Activated T-cell treated with anti-CD3 and anti-CD28 coated beads, Interleukin-2, amount 50 U/mL, for 4 hours (primary cell): ENCODE data around the gene ARPC5. TPM values are rescaled to one million over a fixed set of nuclear protein-coding genes. Genes with fewer than 3 reads are reported as not detected.
A peak's percentile ranks its signal among the peaks of the same experiment; 100 is the strongest.

ENCODE experiments used
- ATAC-seq, 2 donors: fragments of 200-7000 bp; cut with Tn5 transposase; one replicate each; pipeline ENCODE4 v1.10.0; 2021
- DNase-seq: peaks from one replicate; pipeline ENCODE4 v3.0.0-alpha.2; 2020
- H3K27me3 Mint-ChIP-seq: one replicate; pipeline ENCODE4 v1.8.0; 2021; ENCODE audit warnings: low read depth, mixed read lengths
- H3K36me3 Mint-ChIP-seq: one replicate; pipeline ENCODE4 v1.8.0; 2022; ENCODE audit warnings: mixed read lengths; ENCODE audit not compliant: insufficient read depth
- H3K4me1 Mint-ChIP-seq: one replicate; pipeline ENCODE4 v1.8.0; 2021; ENCODE audit warnings: low read depth, mixed read lengths
- H3K4me3 Mint-ChIP-seq: one replicate; pipeline ENCODE4 v1.8.0; 2021; ENCODE audit warnings: mild to moderate bottlenecking, moderate library complexity, mixed read lengths
- H3K9me3 Mint-ChIP-seq: one replicate; pipeline ENCODE4 v1.8.0; 2021; ENCODE audit warnings: mixed read lengths
- total RNA-seq, 3 donors: library from RNA; stranded (reverse); gene quantifications; one replicate each; pipeline ENCODE4 v1.2.1, GENCODE V29; 2021

Gene ARPC5
- total RNA-seq, 3 donors from 2014 or later: 98.1 to 107 (median 100) TPM

DNA sequence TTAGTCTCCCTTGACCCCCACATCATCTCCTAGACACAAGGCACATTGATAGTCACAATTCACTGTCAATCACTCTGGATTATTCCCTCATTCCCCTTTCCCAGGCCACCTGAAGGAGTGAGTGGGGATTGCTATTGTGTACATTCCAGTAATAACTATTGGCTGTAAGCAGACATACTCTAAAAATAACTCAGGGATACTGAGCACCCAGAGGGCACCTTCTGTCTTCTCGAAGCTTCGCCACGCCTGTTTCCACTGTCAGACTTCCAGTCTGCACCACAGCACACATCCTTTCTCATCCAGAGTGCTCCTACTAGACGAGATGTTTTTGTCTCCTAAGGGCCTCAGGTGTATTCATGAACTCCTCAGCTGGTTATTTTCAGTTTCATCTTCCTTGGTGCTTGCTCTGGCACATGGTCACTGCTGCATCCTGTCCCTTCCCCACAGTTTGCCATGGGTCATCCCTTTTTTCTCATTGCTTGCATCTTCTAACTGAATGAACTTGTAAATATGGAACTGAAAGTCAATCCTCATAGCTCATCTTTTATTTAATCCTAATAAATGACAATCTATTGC lies 18.4 kb upstream of the ARPC5 start:
- H3K4me1 Mint-ChIP-seq: peaks cover 34% of the 10 kb centered on the region
- no peak overlapping the region for H3K4me3 Mint-ChIP-seq
- ATAC-seq (no peak), DNase-seq (no peak)
- no peaks in the 10 kb centered on the region for H3K36me3 Mint-ChIP-seq
- H3K27me3 Mint-ChIP-seq: no peaks in the 10 kb centered on the region
- H3K9me3 Mint-ChIP-seq: no peaks in the 10 kb centered on the region

DNA sequence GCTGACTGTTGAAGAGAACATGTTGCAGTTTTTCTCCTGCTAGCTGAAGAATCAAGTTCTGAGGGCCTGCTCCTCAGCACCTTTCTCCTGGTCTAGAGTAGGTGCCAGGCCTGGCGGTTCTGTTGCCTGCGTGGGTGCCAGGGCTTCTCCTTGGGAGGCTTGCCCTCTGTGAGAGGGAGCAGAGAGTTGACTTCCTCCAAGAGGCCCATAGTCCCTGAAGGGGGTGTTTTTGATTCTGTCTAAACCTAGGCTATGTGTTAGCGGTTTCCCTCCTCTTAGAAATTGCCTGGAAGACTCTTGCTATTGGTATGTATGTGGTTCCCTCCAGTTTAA lies 17.8 kb upstream of the ARPC5 start:
- H3K4me1 Mint-ChIP-seq: peaks cover 34% of the 10 kb centered on the region
- no peak for DNase-seq
- no peak overlapping the region for H3K4me3 Mint-ChIP-seq
- no peaks in the 10 kb centered on the region for H3K36me3 Mint-ChIP-seq
- no peaks in the 10 kb centered on the region for H3K27me3 Mint-ChIP-seq
- no peak for ATAC-seq
- H3K9me3 Mint-ChIP-seq: no peaks in the 10 kb centered on the region

DNA sequence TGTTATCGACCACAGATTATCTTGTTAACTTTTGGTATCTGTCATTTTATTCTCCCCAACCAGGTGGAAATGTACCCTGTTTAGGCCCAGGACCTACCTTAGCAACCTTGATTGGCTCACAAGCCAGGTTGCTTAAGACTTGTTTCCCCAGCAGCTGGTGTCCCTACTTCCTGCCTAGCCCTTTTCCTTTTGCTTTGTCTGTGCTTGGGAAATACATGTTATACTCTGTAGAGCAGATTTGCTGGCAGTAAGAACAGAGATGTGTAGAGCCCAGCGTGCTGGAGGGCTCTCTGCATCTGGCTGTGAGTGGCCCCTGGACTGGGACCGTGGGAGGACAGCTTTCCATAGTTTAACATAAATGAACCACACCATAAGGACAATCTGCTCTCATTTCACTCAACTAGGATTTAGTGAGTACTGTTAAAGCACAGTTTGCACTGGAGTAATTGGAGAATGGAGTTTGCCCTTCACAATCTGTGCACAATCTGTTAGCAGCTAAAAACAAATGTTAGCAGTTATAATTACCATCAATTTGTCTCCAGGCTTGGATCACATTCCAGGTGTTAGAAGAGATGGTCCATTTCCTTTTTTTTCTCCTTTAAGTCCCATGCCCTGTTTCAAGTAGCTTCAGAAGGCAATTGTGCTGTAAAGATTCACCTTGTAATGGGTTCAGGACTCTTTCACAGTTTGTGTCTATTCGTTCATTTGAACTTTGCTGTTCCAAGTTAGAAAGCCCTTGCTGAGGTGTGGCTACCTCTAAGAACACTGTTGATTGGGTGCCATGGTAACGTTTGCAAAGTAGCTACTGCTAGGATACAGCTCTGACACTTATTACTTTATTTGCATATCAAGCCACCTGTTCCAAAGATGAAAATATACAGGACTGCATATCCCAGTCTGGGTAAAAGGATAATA lies 17.2 kb upstream of the ARPC5 start, which contains the start of gene APOBEC4:
Gene APOBEC4, minus strand, starts transcription at position 770 of the 915 bp plus-strand sequence. CDS start 4,535 bp downstream, outside the sequence.
- no peaks in the 10 kb centered on the region for H3K27me3 Mint-ChIP-seq
- peaks cover 34% of the 10 kb centered on the region for H3K4me1 Mint-ChIP-seq

DNA sequence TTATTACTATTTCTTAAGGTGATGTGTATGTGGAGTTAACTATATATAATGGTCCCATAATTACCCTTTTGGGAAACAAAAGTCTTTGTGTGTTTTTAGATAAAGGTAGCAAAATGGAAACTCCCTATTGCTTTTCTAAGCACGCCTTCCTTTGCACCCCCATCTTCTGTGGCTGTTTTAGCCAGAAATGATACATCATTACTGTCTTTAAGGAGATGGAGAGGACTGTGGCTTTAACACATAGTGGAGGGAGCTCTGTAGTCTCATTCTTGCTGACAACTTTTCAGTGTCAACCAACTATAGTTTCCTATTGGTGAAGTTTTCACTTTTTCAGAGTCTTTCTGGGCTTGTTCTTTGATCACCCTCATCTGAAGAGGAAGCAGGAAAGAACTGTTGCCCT lies 16.5 kb upstream of the ARPC5 start:
- Mint-ChIP-seq H3K4me1 (peaks cover 34% of the 10 kb centered on the region), H3K4me3 (no peak overlapping the region), H3K9me3 (no peaks in the 10 kb centered on the region), H3K36me3 (no peaks in the 10 kb centered on the region), H3K27me3 (peaks cover 2% of the 10 kb centered on the region)
- ATAC-seq: peak; percentile 92 to 95
- DNase-seq: no peak

More for the DNA sequence above, 17.2 kb upstream of the ARPC5 start, which contains the start of gene APOBEC4:
- Mint-ChIP-seq H3K4me3 (no peak within 1 kb of the TSS), H3K36me3 (no peaks in the 10 kb centered on the region), H3K9me3 (no peaks in the 10 kb centered on the region)
- DNase-seq: no peak
- ATAC-seq: peak in 1 of 2 donors; percentile 44

DNA sequence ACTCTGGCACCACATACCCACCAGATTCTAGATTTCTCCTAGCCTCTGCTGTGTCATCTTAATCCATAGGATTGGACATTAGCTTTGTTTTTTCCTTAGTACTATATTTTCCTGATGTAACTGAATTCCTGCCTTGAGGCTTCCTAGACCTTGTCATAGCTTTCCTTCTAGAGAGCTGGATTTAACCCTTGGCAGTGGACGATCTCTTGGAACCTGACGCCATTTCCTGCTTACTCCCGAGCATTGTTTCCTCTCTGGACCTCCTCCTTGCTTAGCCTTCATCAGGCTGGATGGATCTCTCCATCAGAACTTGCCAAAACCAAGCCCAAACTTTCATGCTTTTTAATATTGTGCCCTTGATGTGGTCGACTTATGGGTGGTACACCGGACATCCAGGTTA lies 16.0 kb upstream of the ARPC5 start:
- H3K4me3 Mint-ChIP-seq: no peak overlapping the region
- DNase-seq (no peak), ATAC-seq (no peak)
- no peaks in the 10 kb centered on the region for H3K9me3 Mint-ChIP-seq
- H3K27me3 Mint-ChIP-seq: peaks cover 2% of the 10 kb centered on the region
- no peaks in the 10 kb centered on the region for H3K36me3 Mint-ChIP-seq
- H3K4me1 Mint-ChIP-seq: peaks cover 34% of the 10 kb centered on the region

DNA sequence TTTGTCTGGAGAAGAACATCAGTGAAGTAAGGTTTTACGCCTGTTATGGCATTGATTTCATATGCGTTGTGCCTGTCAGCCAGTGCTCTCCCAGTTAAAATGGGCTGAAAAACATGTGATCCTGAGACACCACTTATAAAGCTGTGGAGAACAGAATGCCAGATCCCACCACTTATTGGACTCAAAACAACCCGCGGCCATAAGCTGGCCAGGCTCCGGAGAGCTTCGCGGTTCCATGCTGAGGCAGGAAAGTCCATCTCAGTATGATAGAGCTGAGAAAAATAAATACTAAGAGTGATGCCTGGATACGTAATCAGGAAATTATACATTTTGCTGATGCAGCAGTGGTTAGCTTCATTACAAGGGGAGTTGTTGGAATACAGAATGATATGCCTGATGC lies 12.5 kb upstream of the ARPC5 start:
- Mint-ChIP-seq H3K4me1 (peaks cover 21% of the 10 kb centered on the region), H3K9me3 (no peaks in the 10 kb centered on the region), H3K27me3 (peaks cover 2% of the 10 kb centered on the region)

DNA sequence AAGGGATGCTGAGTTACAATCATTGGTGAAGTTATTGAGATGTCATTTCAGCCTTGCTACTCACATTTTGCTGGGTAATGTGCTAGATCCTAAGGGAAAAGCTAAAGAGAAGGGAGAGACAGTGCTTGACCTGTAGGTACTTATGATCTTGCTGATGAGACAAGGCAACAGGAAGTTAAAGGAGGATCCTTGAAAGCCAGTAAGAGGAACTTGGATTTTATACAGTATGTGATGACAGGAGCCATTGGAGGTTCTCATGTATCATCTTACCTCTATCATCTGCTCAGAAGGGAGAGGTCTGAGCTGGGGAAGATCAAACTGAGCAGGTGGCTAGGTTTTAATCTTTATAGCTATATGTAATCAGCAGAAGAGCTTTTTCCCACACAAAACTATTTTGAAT lies 11.2 kb upstream of the ARPC5 start:
- no peaks in the 10 kb centered on the region for H3K36me3 Mint-ChIP-seq
- H3K4me3 Mint-ChIP-seq: no peak overlapping the region
- DNase-seq (no peak), ATAC-seq (no peak)
- H3K27me3 Mint-ChIP-seq: peaks cover 2% of the 10 kb centered on the region
- peaks cover 9% of the 10 kb centered on the region for H3K4me1 Mint-ChIP-seq
- H3K9me3 Mint-ChIP-seq: no peaks in the 10 kb centered on the region

More for the DNA sequence above, 12.5 kb upstream of the ARPC5 start:
- ATAC-seq (no peak), DNase-seq (no peak)
- no peaks in the 10 kb centered on the region for H3K36me3 Mint-ChIP-seq
- H3K4me3 Mint-ChIP-seq: no peak overlapping the region

DNA sequence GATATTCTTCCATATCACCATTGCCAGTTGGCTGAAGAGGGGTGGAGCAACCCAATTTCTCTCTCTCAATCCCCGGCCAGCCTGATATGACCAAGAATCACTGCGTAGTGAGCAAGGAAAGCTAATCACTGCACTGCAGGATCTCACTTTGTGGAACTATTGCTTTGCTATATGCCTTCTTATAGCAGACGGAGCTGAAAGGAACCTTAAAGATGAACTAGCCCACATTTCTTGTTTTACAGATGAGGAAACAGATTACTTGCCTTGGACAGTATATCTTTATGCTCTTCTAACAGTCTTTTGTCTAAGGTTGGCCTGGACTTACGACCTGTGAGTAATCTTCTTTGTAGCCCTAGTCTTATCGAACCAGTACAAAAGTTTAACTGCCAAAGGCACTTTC lies 9.9 kb upstream of the ARPC5 start:
- no peaks in the 10 kb centered on the region for H3K4me1 Mint-ChIP-seq
- no peaks in the 10 kb centered on the region for H3K36me3 Mint-ChIP-seq
- H3K9me3 Mint-ChIP-seq: no peaks in the 10 kb centered on the region
- no peak overlapping the region for H3K4me3 Mint-ChIP-seq
- no peak for DNase-seq
- peaks cover 2% of the 10 kb centered on the region for H3K27me3 Mint-ChIP-seq
- no peak for ATAC-seq

DNA sequence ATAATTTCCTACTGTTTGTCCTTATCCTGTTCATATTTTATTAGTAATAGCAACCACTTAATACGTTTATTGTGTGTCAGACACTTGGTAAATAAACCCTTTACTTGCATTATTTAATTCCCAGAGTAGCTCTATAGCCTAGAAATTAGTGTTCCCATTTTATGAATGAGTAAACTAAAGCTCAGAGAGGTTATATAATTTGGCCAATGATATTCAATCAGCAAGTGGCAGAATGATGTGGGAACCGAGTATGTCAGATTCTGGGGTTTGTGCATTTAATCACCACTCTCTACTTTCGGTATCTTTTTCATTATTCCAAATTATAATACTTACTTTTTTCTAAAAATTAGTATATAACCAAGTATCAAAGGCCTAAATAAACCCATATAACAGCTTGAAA lies 6.6 kb upstream of the ARPC5 start:
- Mint-ChIP-seq H3K4me3 (no peak overlapping the region), H3K27me3 (no peaks in the 10 kb centered on the region), H3K9me3 (no peaks in the 10 kb centered on the region), H3K4me1 (no peaks in the 10 kb centered on the region), H3K36me3 (no peaks in the 10 kb centered on the region)
- ATAC-seq: no peak
- no peak for DNase-seq

DNA sequence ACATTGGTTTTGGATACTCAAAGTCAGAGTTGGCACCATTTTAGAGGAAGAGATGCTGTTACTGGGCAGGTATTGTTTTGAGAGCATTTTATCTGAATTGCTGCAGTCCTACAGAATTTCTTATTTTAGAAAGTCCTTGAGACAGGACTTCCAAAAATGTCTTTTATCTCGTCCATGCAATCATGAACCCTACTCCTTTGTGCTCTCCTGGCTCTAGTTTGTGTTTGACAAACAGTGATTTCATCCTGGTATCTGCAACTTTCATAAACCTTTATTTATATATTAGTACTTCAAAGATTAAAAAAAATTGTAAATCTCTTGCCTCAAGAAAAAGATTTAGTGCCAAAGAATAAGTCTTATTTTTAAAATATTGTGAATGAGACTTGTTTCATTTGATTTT lies 4.6 kb upstream of the ARPC5 start:
- peaks cover 9% of the 10 kb centered on the region for H3K4me1 Mint-ChIP-seq
- DNase-seq (no peak), ATAC-seq (no peak)
- no peaks in the 10 kb centered on the region for H3K27me3 Mint-ChIP-seq
- H3K36me3 Mint-ChIP-seq: no peaks in the 10 kb centered on the region
- no peaks in the 10 kb centered on the region for H3K9me3 Mint-ChIP-seq
- no peak overlapping the region for H3K4me3 Mint-ChIP-seq

DNA sequence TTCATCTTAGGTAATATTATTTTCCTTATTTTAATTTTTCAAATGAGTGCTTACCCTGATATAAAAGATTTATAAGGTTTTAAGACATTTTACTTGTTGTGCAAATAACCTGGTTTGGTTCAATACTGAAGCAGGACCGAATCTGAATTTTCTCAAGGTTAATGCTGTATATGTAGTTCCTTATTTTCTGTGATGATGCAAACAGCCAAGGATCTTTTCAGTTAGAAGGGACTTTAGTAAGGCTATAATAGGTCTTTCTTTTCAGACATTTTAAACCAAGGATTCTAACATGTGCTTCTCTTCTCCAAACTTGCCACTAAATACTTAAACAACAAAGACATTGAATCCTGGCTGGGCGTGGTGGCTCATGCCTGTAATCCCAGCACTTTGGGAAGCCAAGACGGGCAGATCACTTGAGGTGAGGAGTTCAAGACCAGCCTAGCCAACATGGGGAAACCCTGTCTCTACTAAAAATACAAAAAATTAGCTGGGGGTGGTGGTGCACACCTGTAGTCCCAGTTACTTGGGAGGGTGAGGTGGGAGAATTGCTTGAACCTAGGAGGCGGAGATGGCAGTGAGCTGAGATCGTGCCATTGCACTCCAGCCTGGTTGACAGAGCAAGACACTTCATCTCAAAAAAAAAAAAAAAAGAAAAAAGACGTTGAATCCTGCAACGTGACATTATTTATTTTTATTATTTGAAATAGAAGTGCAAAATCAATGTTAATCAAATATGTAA lies 3.2 kb upstream of the ARPC5 start:
- Mint-ChIP-seq H3K9me3 (no peaks in the 10 kb centered on the region), H3K4me1 (peaks cover 18% of the 10 kb centered on the region), H3K36me3 (no peaks in the 10 kb centered on the region), H3K4me3 (no peak overlapping the region), H3K27me3 (no peaks in the 10 kb centered on the region)
- ATAC-seq (no peak), DNase-seq (no peak)

DNA sequence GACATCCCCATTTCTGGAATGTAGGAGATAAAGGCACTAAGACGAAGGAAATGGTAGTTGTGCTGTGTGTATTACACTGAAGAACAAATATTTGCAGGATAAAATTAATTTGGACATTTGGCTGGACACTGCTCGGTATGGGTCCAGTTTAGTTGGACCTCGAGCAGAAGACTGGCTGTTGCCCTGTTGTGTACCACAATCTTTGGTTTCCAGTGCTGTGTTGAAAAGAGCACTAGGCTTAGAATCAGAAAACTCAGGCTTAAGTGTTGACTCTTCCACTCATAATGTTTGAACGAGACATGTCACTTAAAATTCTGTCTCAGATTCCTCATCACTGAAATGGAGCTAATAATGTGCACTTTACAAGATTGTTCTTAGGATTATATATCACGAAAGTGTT lies 1.2 kb upstream of the ARPC5 start:
- Mint-ChIP-seq H3K4me1 (peaks cover 34% of the 10 kb centered on the region), H3K27me3 (no peaks in the 10 kb centered on the region), H3K36me3 (peaks cover 3% of the 10 kb centered on the region), H3K9me3 (no peaks in the 10 kb centered on the region), H3K4me3 (peak overlapping the region; percentile 97)
- ATAC-seq (no peak), DNase-seq (no peak)

DNA sequence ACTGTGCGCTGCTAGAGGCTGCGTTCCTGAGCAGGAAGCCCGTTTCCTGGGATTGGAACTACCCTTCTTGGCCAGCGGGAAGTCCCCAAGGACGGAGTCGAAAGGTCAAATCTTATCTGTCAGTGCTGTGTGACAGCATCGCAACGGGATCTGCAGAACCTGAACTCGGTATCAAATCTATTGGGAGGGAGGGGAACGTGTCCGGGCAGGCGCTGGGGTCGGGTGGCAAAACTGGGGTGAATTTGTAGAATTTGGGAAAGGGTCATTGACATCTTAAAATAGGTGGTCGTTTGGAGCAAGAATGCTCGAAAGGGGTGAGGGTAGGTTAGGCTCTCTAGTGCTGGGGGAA lies 725 bp upstream of the ARPC5 start:
- H3K4me1 Mint-ChIP-seq: peaks cover 36% of the 10 kb centered on the region
- H3K27me3 Mint-ChIP-seq: no peaks in the 10 kb centered on the region
- H3K4me3 Mint-ChIP-seq: peak overlapping the region; percentile 97
- no peaks in the 10 kb centered on the region for H3K9me3 Mint-ChIP-seq
- DNase-seq (no peak), ATAC-seq (no peak)
- H3K36me3 Mint-ChIP-seq: peaks cover 4% of the 10 kb centered on the region

DNA sequence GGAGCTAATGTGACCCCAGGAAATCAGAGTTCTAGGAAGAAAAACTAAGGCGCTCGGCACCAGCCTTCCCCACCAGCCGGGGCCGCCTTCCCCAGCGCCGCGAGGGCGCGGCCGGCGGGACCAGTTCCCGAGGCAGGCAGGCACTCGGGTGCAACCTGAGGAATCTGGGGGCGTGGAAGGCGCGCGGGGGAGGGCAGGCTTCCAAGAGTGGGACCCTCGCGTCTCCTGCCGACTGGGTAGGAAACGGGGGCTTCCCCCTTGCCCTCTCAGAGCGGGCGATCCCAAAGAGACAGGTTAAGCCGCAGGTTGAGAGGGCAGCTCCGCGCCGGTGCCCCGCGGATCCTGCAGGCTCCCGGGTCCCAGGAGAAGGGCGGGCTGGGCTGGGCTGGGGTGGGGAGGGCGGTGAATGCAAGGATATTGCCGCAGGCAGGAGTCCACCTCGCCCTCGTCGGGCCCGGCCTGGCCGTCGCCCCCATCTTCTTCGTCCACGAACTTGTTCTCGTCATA lies 431 bp downstream of the ARPC5 start:
- ATAC-seq: peak; percentile 7 to 11
- Mint-ChIP-seq H3K4me1 (peaks cover 45% of the 10 kb centered on the region), H3K9me3 (no peaks in the 10 kb centered on the region), H3K27me3 (no peaks in the 10 kb centered on the region), H3K36me3 (peaks cover 11% of the 10 kb centered on the region), H3K4me3 (peak overlapping the region; percentile 97)
- DNase-seq: peak; percentile 8
